Activated naive CD8-positive, alpha-beta T cell treated with anti-CD3 and anti-CD28 coated beads for 36 hours (primary cell): ENCODE data around the gene GNAT3. TPM values are rescaled to one million over a fixed set of nuclear protein-coding genes. Genes with fewer than 3 reads are reported as not detected.

Experiments
- DNase-seq: peaks from one replicate; pipeline ENCODE4 v3.0.0; 2021
- H3K27ac Mint-ChIP-seq: one replicate; pipeline ENCODE4 v1.8.0; 2022; ENCODE audit warnings: mild to moderate bottlenecking, moderate library complexity, mixed read lengths
- H3K27me3 Mint-ChIP-seq: one replicate; pipeline ENCODE4 v1.8.0; 2022; ENCODE audit warnings: mild to moderate bottlenecking, mixed read lengths
- H3K36me3 Mint-ChIP-seq: one replicate; pipeline ENCODE4 v1.8.0; 2021; ENCODE audit warnings: mild to moderate bottlenecking, mixed read lengths
- H3K4me1 Mint-ChIP-seq: one replicate; pipeline ENCODE4 v1.8.0; 2021; ENCODE audit warnings: mixed read lengths
- H3K4me3 Mint-ChIP-seq: one replicate; pipeline ENCODE4 v1.8.0; 2022; ENCODE audit warnings: mild to moderate bottlenecking, moderate library complexity, mixed read lengths
- H3K9me3 Mint-ChIP-seq: one replicate; pipeline ENCODE4 v1.8.0; 2022; ENCODE audit warnings: mixed read lengths
- total RNA-seq, 2 experiments: library from RNA; stranded (reverse); gene quantifications; one replicate each; pipeline ENCODE4 v1.2.3, GENCODE V29; 2021

GNAT3 gene
- total RNA-seq, 2 experiments from 2014 or later = not detected

- no peak for DNase-seq
- no peaks in the 10 kb centered on the region for H3K27me3 Mint-ChIP-seq
- no peak overlapping the region for H3K27ac Mint-ChIP-seq
- H3K4me1 Mint-ChIP-seq = no peaks in the 10 kb centered on the region
- no peaks in the 10 kb centered on the region for H3K9me3 Mint-ChIP-seq
- H3K4me3 Mint-ChIP-seq = no peak overlapping the region
- H3K36me3 Mint-ChIP-seq = no peaks in the 10 kb centered on the region
These were observed 9.9 kb upstream of the GNAT3 start for GRCh38 chr7:80521809-80522208.

GRCh38 chr7:80520199-80520598 is 8.3 kb upstream of the GNAT3 start:
- Mint-ChIP-seq H3K4me3 (no peak overlapping the region), H3K36me3 (no peaks in the 10 kb centered on the region), H3K27me3 (no peaks in the 10 kb centered on the region), H3K9me3 (no peaks in the 10 kb centered on the region), H3K27ac (no peak overlapping the region), H3K4me1 (no peaks in the 10 kb centered on the region)
- no peak for DNase-seq

- Mint-ChIP-seq H3K4me3 (no peak overlapping the region), H3K36me3 (no peaks in the 10 kb centered on the region), H3K9me3 (no peaks in the 10 kb centered on the region), H3K27ac (no peak overlapping the region), H3K4me1 (no peaks in the 10 kb centered on the region), H3K27me3 (no peaks in the 10 kb centered on the region)
- no peak for DNase-seq
These were observed 5.5 kb upstream of the GNAT3 start for GRCh38 chr7:80517282-80517747.

GRCh38 chr7:80515298-80515697 is 3.4 kb upstream of the GNAT3 start:
- no peaks in the 10 kb centered on the region for H3K9me3 Mint-ChIP-seq
- no peak for DNase-seq
- no peak overlapping the region for H3K4me3 Mint-ChIP-seq
- no peaks in the 10 kb centered on the region for H3K4me1 Mint-ChIP-seq
- H3K27ac Mint-ChIP-seq = no peak overlapping the region
- no peaks in the 10 kb centered on the region for H3K36me3 Mint-ChIP-seq
- H3K27me3 Mint-ChIP-seq = no peaks in the 10 kb centered on the region

- DNase-seq = no peak
- H3K4me3 Mint-ChIP-seq = no peak overlapping the region
- no peaks in the 10 kb centered on the region for H3K36me3 Mint-ChIP-seq
- H3K9me3 Mint-ChIP-seq = no peaks in the 10 kb centered on the region
- H3K27ac Mint-ChIP-seq = no peak overlapping the region
- H3K27me3 Mint-ChIP-seq = peaks cover 5% of the 10 kb centered on the region
- no peaks in the 10 kb centered on the region for H3K4me1 Mint-ChIP-seq
These were observed 1.8 kb downstream of the GNAT3 start for GRCh38 chr7:80510021-80510420.

GRCh38 chr7:80508440-80508839 is 3.4 kb downstream of the GNAT3 start:
- no peaks in the 10 kb centered on the region for H3K9me3 Mint-ChIP-seq
- DNase-seq = no peak
- H3K36me3 Mint-ChIP-seq = no peaks in the 10 kb centered on the region
- no peak overlapping the region for H3K27ac Mint-ChIP-seq
- no peaks in the 10 kb centered on the region for H3K4me1 Mint-ChIP-seq
- no peak overlapping the region for H3K4me3 Mint-ChIP-seq
- H3K27me3 Mint-ChIP-seq = peaks cover 5% of the 10 kb centered on the region

GRCh38 chr7:80505900-80506500 is 5.9 kb downstream of the GNAT3 start:
- Mint-ChIP-seq H3K36me3 (no peaks in the 10 kb centered on the region), H3K4me3 (no peak overlapping the region), H3K27ac (no peak overlapping the region), H3K9me3 (no peaks in the 10 kb centered on the region), H3K27me3 (peaks cover 5% of the 10 kb centered on the region), H3K4me1 (no peaks in the 10 kb centered on the region)
- no peak for DNase-seq

GRCh38 chr7:80500325-80500724 is 11.5 kb downstream of the GNAT3 start:
- Mint-ChIP-seq H3K27me3 (no peaks in the 10 kb centered on the region), H3K36me3 (no peaks in the 10 kb centered on the region), H3K9me3 (no peaks in the 10 kb centered on the region), H3K4me3 (no peak overlapping the region), H3K27ac (no peak overlapping the region), H3K4me1 (no peaks in the 10 kb centered on the region)
- no peak for DNase-seq

- H3K4me3 Mint-ChIP-seq = no peak overlapping the region
- H3K27ac Mint-ChIP-seq = no peak overlapping the region
- H3K4me1 Mint-ChIP-seq = no peaks in the 10 kb centered on the region
- H3K36me3 Mint-ChIP-seq = no peaks in the 10 kb centered on the region
- no peaks in the 10 kb centered on the region for H3K27me3 Mint-ChIP-seq
- H3K9me3 Mint-ChIP-seq = no peaks in the 10 kb centered on the region
- DNase-seq = no peak
These were observed 12.4 kb downstream of the GNAT3 start for GRCh38 chr7:80499350-80499953.

GRCh38 chr7:80498481-80499349 is 13.1 kb downstream of the GNAT3 start:
- no peak overlapping the region for H3K27ac Mint-ChIP-seq
- no peaks in the 10 kb centered on the region for H3K36me3 Mint-ChIP-seq
- H3K27me3 Mint-ChIP-seq = no peaks in the 10 kb centered on the region
- H3K4me1 Mint-ChIP-seq = no peaks in the 10 kb centered on the region
- DNase-seq = no peak
- no peaks in the 10 kb centered on the region for H3K9me3 Mint-ChIP-seq
- H3K4me3 Mint-ChIP-seq = no peak overlapping the region

GRCh38 chr7:80496586-80496985 is 15.3 kb downstream of the GNAT3 start:
- H3K4me3 Mint-ChIP-seq = no peak overlapping the region
- H3K27me3 Mint-ChIP-seq = no peaks in the 10 kb centered on the region
- no peaks in the 10 kb centered on the region for H3K4me1 Mint-ChIP-seq
- no peaks in the 10 kb centered on the region for H3K36me3 Mint-ChIP-seq
- no peak overlapping the region for H3K27ac Mint-ChIP-seq
- no peak for DNase-seq
- H3K9me3 Mint-ChIP-seq = no peaks in the 10 kb centered on the region

GRCh38 chr7:80493121-80493849 is 18.6 kb downstream of the GNAT3 start:
- H3K27me3 Mint-ChIP-seq = peaks cover 6% of the 10 kb centered on the region
- no peak overlapping the region for H3K27ac Mint-ChIP-seq
- no peak for DNase-seq
- H3K36me3 Mint-ChIP-seq = no peaks in the 10 kb centered on the region
- no peaks in the 10 kb centered on the region for H3K9me3 Mint-ChIP-seq
- no peaks in the 10 kb centered on the region for H3K4me1 Mint-ChIP-seq
- no peak overlapping the region for H3K4me3 Mint-ChIP-seq

GRCh38 chr7:80491462-80491861 is 20.4 kb downstream of the GNAT3 start:
- no peak for DNase-seq
- H3K4me3 Mint-ChIP-seq = no peak overlapping the region
- peaks cover 6% of the 10 kb centered on the region for H3K27me3 Mint-ChIP-seq
- no peaks in the 10 kb centered on the region for H3K4me1 Mint-ChIP-seq
- no peaks in the 10 kb centered on the region for H3K9me3 Mint-ChIP-seq
- H3K36me3 Mint-ChIP-seq = no peaks in the 10 kb centered on the region
- no peak overlapping the region for H3K27ac Mint-ChIP-seq

- no peak overlapping the region for H3K27ac Mint-ChIP-seq
- no peak for DNase-seq
- H3K27me3 Mint-ChIP-seq = peaks cover 6% of the 10 kb centered on the region
- H3K4me3 Mint-ChIP-seq = no peak overlapping the region
- H3K4me1 Mint-ChIP-seq = no peaks in the 10 kb centered on the region
- H3K9me3 Mint-ChIP-seq = no peaks in the 10 kb centered on the region
- no peaks in the 10 kb centered on the region for H3K36me3 Mint-ChIP-seq
These were observed 23.0 kb downstream of the GNAT3 start for GRCh38 chr7:80488851-80489370.

- DNase-seq = no peak
- Mint-ChIP-seq H3K4me3 (no peak overlapping the region), H3K36me3 (no peaks in the 10 kb centered on the region), H3K4me1 (no peaks in the 10 kb centered on the region), H3K9me3 (no peaks in the 10 kb centered on the region), H3K27ac (no peak overlapping the region), H3K27me3 (peaks cover 6% of the 10 kb centered on the region)
These were observed 23.5 kb downstream of the GNAT3 start for GRCh38 chr7:80488406-80488805.
